HepG2 (cell line): ENCODE results near the gene IZUMO1R. TPM values are rescaled to one million over a fixed set of nuclear protein-coding genes. Genes with fewer than 3 reads are reported as not detected.

Experiments
- ATAC-seq: fragments of 200-7000 bp; cut with Tn5 transposase; 3 replicates; pipeline ENCODE4 v1.9.1; 2020; ENCODE audit warnings: mild to moderate bottlenecking, moderate library complexity
- BruUV-seq: library from RNA; stranded (reverse); fragments of 400-500 nt; replicated peaks from 2 replicates; lab custom pipeline; 2021; lab: Mats Ljungman, UMichigan
- CTCF ChIA-PET: fragments of 300-600 bp; formaldehyde crosslinking; extraction: SDS; loops from one replicate; lab custom pipeline; 2021; ENCODE audit warnings: low total read pairs, inconsistent platforms, low intra/inter-chr PET ratio; lab: Yijun Ruan, JAX
- POLR2A ChIA-PET: fragments of 350-600 bp; sonication (Branson Sonifier 250); formaldehyde crosslinking; loops from one replicate; lab custom pipeline; 2020; ENCODE audit warnings: antibody characterized with exemption, inconsistent platforms; lab: Yijun Ruan, JAX
- DNase-seq: peaks from one replicate; pipeline ENCODE4 v3.0.0-alpha.2; 2015; ENCODE audit warnings: low spot score
- FAIRE-seq: peaks from 3 replicates; lab custom pipeline; 2011; peaks lifted over from hg19 to GRCh38; lab: Jason Lieb, UNC
- H2AFZ ChIP-seq: one replicate; pipeline ENCODE4 v1.6.1; 2011; ENCODE audit warnings: low read length, inconsistent platforms
- H3K27ac ChIP-seq: fragments of 300-600 bp; 3 replicates; pipeline ENCODE4 v1.8.0; 2011; ENCODE audit warnings: mixed run types, mild to moderate bottlenecking, mixed read lengths, low read length, inconsistent platforms; ENCODE audit not compliant: insufficient read depth; ENCODE audit errors: extremely low read length
- H3K27me3 ChIP-seq, 2 experiments: fragments of 200-600 bp in 1 of 2; 2 replicates in 1 of 2; 3 replicates in 1 of 2; pipeline versions ENCODE4 v1.6.0 to v1.8.0; 2011; ENCODE audit warnings: low read length in 2 of 2, mild to moderate bottlenecking in 2 of 2, moderate library complexity in 2 of 2, inconsistent platforms in 1 of 2; ENCODE audit not compliant: insufficient read depth in 2 of 2, control insufficient read depth in 1 of 2
- H3K36me3 ChIP-seq, 2 experiments: fragments of 200-600 bp in 1 of 2; replicated peaks in 1 of 2; 2 replicates in 1 of 2; 3 replicates in 1 of 2; pipeline versions ENCODE4 v1.5.1 to v1.8.0; 2011; ENCODE audit warnings: low read length in 2 of 2, inconsistent platforms in 1 of 2; ENCODE audit not compliant: insufficient read depth in 2 of 2, control insufficient read depth in 1 of 2
- H3K4me1 ChIP-seq: 2 replicates; pipeline ENCODE4 v1.5.1; 2012; ENCODE audit warnings: low read length, inconsistent platforms; ENCODE audit not compliant: insufficient read depth
- H3K4me2 ChIP-seq: 2 replicates; pipeline ENCODE4 v1.6.0; 2011; ENCODE audit warnings: low read depth, low read length, inconsistent platforms
- H3K4me3 ChIP-seq, 3 experiments: fragments of 200-600 bp in 1 of 3; sonication (generic), shearing (Covaris generic) in 1 of 3; replicated peaks in 1 of 3; 2 replicates each; pipeline ENCODE4 v1.5.1; 2011 to 2016; ENCODE audit warnings: low read length in 3 of 3, inconsistent platforms in 2 of 3, low read depth in 2 of 3, mild to moderate bottlenecking in 2 of 3, control low read depth in 1 of 3, mixed read lengths in 1 of 3; ENCODE audit not compliant: insufficient read depth in 1 of 3
- H3K79me2 ChIP-seq: one replicate; pipeline ENCODE4 v1.6.1; 2011; ENCODE audit warnings: low read length, inconsistent platforms; ENCODE audit not compliant: insufficient read depth
- H3K9ac ChIP-seq: 2 replicates; pipeline ENCODE4 v1.6.0; 2011; ENCODE audit warnings: mild to moderate bottlenecking, low read depth, low read length, inconsistent platforms; ENCODE audit not compliant: insufficient read depth
- H3K9me3 ChIP-seq: 2 replicates; pipeline ENCODE4 v1.5.1; 2012; ENCODE audit warnings: mild to moderate bottlenecking, low read length
- H4K20me1 ChIP-seq: 2 replicates; pipeline ENCODE4 v1.6.0; 2011; ENCODE audit warnings: inconsistent platforms, mild to moderate bottlenecking, low read length, moderate library complexity; ENCODE audit not compliant: insufficient read depth
- FOXP1 ChIP-seq, 2 experiments: fragments of 450-650 bp in 1 of 2; IDR thresholded peaks; 2 replicates each; pipeline ENCODE4 v1.6.1; 2017 to 2018; ENCODE audit warnings: antibody characterized with exemption in 1 of 2
- GFI1 ChIP-seq: sonication (generic); formaldehyde crosslinking; IDR thresholded peaks from 2 replicates; pipeline ENCODE4 v1.5.0; 2020; ENCODE audit warnings: missing genetic modification reagents, mild to moderate bottlenecking, borderline replicate concordance
- MXD4 ChIP-seq: IDR thresholded peaks from 2 replicates; pipeline ENCODE4 v1.6.1; 2016; ENCODE audit warnings: mild to moderate bottlenecking, missing biosample characterization, missing genetic modification reagents
- THYN1 ChIP-seq: sonication (generic); formaldehyde crosslinking; IDR thresholded peaks from 2 replicates; pipeline ENCODE4 v1.8.1; 2023; ENCODE audit warnings: low read depth, mild to moderate bottlenecking, moderate library complexity, missing genetic modification reagents, borderline replicate concordance
- ZNF687 ChIP-seq: sonication (generic); formaldehyde crosslinking; IDR thresholded peaks from 2 replicates; pipeline ENCODE4 v1.5.1; 2020; ENCODE audit warnings: mild to moderate bottlenecking, missing genetic modification reagents, moderate library complexity
- ZSCAN25 ChIP-seq: sonication (generic); formaldehyde crosslinking; IDR thresholded peaks from 2 replicates; pipeline ENCODE4 v1.8.0; 2022; ENCODE audit warnings: mild to moderate bottlenecking, missing genetic modification reagents
- WGBS: methylation state at CpG from one replicate; pipeline ENCODE4 v1.1.6; 2017; ENCODE audit warnings: low lambda C conversion rate; 5-methylcytosine and 5-hydroxymethylcytosine counted together
- in situ Hi-C: cut with HindIII; loops from 2 replicates; pipeline ENCODE4 v1.10.0; 2017; ENCODE audit warnings: low pct_unique_long_range_greater_than_20kb; ENCODE audit not compliant: extremely low pct_ligation_motif_present
- intact Hi-C: fragments of 100-400 bp; cut with micrococcal nuclease; formaldehyde crosslinking; loops from one replicate; pipeline ENCODE4 v1.10.0; 2022; ENCODE audit not compliant: unreplicated experiment
- polyA plus RNA-seq, 8 experiments: library from polyadenylated mRNA; depleted of rRNA in 3 of 8; stranded (reverse) in 7 of 8; unstranded in 1 of 8; fragments of >200 nt; fragmentation: Illumina TruSeq in 4 of 8; extraction: Trizol in 4 of 8; gene quantifications; 2 replicates each; pipeline versions ENCODE4 v1.2.1 to v1.2.3, GENCODE V29; 2011 to 2016; ENCODE audit warnings: low read depth in 4 of 8, missing spikeins in 1 of 8, mixed read lengths in 1 of 8; ENCODE audit not compliant: insufficient read depth in 1 of 8
- total RNA-seq, 5 experiments: library from RNA; depleted of rRNA; stranded (reverse); fragments of >200 nt; fragmentation: Illumina TruSeq; extraction: Trizol; gene quantifications; 2 replicates each; pipeline ENCODE4 v1.2.3, GENCODE V29; 2016; ENCODE audit warnings: low read depth in 1 of 5
- TF ChIP-seq, protein P1 (sequence below): sonication (generic); formaldehyde crosslinking; IDR thresholded peaks from 2 replicates; pipeline ENCODE4 v1.5.0; 2020; ENCODE audit warnings: mild to moderate bottlenecking, missing genetic modification reagents, borderline replicate concordance

IZUMO1R gene
- total and polyA plus RNA-seq, 2 of the 13 experiments (the other 11 are each of a cell fraction or from before 2014, with no cell fraction given) = not detected

DNA sequence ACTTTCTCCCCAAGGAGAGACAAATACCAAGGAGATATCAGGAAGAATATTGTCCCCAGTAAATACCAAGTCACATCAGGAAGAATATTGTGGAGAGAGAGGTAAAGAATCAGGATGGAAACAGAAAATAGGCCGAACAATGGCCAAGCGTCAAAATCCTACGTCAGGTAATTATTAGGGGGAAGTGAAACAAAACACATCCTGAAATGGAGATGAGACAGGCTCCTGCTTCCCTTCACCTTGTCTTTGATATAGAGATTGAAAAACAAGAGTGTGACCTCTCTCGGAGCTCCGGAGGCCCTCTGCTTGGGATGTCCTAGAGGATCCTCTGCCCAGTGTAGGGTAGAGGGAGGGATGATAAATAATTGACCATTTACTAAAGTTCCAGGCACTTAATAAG is 27.4 kb upstream of the IZUMO1R start:
- Histone ChIP-seq H2AFZ (no peak overlapping the region), H3K4me3 (no peak overlapping the region), H3K9me3 (no peaks in the 10 kb centered on the region), H3K9ac (no peak overlapping the region), H3K27ac (no peak overlapping the region), H3K27me3 (no peaks in the 10 kb centered on the region), H3K4me1 (no peaks in the 10 kb centered on the region), H3K36me3 (no peaks in the 10 kb centered on the region), H3K4me2 (no peak overlapping the region), H4K20me1 (no peaks in the 10 kb centered on the region), H3K79me2 (no peaks in the 10 kb centered on the region)
- 52% methylated on average over 5 of the region's 5 CpGs for WGBS
- FAIRE-seq (no peak), ATAC-seq (no peak), DNase-seq (no peak)
- ChIA-PET POLR2A (no interaction called here), CTCF (no interaction called here)
- TF ChIP-seq GFI1 (CRISPR knock-in tag) (no peak), FOXP1 (IDR thresholded peaks at IDR 0.05) (no peak), FOXP1 (CRISPR knock-in tag; IDR thresholded peaks at IDR 0.05) (no peak), ZSCAN25 (CRISPR knock-in tag) (no peak), ZNF687 (CRISPR knock-in tag) (no peak), MXD4 (CRISPR knock-in tag) (no peak), THYN1 (no peak)
- TF ChIP-seq, protein P1, sequence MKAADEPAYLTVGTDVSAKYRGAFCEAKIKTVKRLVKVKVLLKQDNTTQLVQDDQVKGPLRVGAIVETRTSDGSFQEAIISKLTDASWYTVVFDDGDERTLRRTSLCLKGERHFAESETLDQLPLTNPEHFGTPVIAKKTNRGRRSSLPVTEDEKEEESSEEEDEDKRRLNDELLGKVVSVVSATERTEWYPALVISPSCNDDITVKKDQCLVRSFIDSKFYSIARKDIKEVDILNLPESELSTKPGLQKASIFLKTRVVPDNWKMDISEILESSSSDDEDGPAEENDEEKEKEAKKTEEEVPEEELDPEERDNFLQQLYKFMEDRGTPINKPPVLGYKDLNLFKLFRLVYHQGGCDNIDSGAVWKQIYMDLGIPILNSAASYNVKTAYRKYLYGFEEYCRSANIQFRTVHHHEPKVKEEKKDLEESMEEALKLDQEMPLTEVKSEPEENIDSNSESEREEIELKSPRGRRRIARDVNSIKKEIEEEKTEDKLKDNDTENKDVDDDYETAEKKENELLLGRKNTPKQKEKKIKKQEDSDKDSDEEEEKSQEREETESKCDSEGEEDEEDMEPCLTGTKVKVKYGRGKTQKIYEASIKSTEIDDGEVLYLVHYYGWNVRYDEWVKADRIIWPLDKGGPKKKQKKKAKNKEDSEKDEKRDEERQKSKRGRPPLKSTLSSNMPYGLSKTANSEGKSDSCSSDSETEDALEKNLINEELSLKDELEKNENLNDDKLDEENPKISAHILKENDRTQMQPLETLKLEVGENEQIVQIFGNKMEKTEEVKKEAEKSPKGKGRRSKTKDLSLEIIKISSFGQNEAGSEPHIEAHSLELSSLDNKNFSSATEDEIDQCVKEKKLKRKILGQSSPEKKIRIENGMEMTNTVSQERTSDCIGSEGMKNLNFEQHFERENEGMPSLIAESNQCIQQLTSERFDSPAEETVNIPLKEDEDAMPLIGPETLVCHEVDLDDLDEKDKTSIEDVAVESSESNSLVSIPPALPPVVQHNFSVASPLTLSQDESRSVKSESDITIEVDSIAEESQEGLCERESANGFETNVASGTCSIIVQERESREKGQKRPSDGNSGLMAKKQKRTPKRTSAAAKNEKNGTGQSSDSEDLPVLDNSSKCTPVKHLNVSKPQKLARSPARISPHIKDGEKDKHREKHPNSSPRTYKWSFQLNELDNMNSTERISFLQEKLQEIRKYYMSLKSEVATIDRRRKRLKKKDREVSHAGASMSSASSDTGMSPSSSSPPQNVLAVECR (CRISPR knock-in tag) = no peak
- no TSS peak for BruUV-seq
- in situ Hi-C loops (no loop called here), intact Hi-C loops (no loop called here)
